GM10266 (cell line): ENCODE measurements around the gene AQP4.

Experiments used
- DNase-seq: peaks from one replicate; pipeline ENCODE4 v3.0.0; 2012; ENCODE audit errors: extremely low spot score
- CTCF ChIP-seq: IDR thresholded peaks from 2 replicates; pipeline ENCODE4 v1.5.1; 2012; ENCODE audit warnings: mild to moderate bottlenecking, low read depth; ENCODE audit not compliant: control insufficient read depth, insufficient read depth; ENCODE audit errors: missing control alignments

The AQP4 gene

GRCh38 chr18:26893996-26894395, 28.5 kb upstream of the AQP4 start:
- no peak for TF ChIP-seq CTCF
- DNase-seq, result no peak

GRCh38 chr18:26888259-26888658, 22.8 kb upstream of the AQP4 start:
- no peak for TF ChIP-seq CTCF
- DNase-seq, result no peak

GRCh38 chr18:26875040-26875654, 9.6 kb upstream of the AQP4 start:
- DNase-seq, result no peak
- TF ChIP-seq CTCF, result no peak

GRCh38 chr18:26874283-26874682, 8.8 kb upstream of the AQP4 start:
- TF ChIP-seq CTCF, result no peak
- DNase-seq, result no peak

DNA sequence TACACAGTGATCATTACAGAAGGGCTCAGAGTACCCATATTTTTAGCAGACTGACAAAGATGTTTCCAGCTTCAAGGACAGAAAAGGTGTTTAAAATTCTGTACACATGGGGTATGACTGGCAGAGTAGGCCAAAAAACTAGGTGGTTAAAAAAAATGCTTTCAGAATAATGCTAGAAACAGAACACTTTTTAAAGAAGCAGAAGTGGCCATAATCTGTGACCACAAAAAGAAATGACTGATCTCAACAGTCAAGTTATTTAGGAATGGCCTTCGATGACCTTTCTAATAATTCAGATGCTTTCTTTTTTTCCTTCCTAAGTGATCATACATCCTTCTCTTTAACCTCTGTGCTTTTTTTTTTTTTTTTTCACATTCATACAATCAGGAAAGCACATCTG, 4.1 kb upstream of the AQP4 start:
- no peak for DNase-seq
- no peak for TF ChIP-seq CTCF

DNA sequence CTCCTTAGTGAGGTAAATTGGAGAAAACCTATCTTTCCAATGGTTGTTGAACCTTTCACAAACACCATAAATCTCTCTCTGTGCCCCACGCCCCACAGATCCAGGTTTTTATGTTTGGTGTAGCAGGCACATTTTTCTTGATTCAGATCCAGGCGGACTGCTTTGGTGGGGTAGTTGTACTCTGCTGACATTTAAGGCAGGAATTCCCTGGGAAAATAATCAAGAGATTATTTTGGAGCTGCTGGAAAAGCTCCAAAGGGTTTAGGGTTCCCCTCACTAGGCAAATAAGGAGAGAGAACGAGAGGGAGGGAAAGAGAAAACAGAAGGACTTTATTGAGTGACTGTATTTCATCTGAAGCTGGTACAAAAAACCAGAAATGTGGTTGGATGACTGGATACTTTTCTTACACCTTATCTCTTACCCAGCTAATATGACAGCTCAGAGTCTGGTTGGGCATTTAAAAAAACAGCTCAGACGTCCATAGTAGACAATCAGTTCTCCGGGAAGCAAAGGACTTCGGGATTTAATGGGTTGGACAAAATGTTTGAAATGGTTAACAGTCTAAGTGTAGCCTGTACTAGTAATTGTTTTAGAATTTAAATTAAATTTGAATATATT, 3.6 kb upstream of the AQP4 start:
- no peak for TF ChIP-seq CTCF
- DNase-seq, result no peak

GRCh38 chr18:26867471-26867870, 2.0 kb upstream of the AQP4 start:
- DNase-seq, result no peak
- no peak for TF ChIP-seq CTCF
